OCI-LY3 (cell line): ENCODE results near the gene TTC12.

Source experiments
- H2AFZ ChIP-seq: fragments of 200-600, 300-600 bp; shearing (Covaris generic); 2 replicates; pipeline ENCODE4 v1.6.0; 2014; ENCODE audit warnings: antibody characterized with exemption, low read depth, low read length
- H3K27ac ChIP-seq: fragments of 200-600, 300-600 bp; sonication (generic); 2 replicates; pipeline ENCODE4 v1.5.1; 2014; ENCODE audit warnings: mild to moderate bottlenecking, low read length, moderate library complexity, mixed read lengths
- H3K27me3 ChIP-seq: fragments of 200-600, 300-600 bp; sonication (generic); 2 replicates; pipeline ENCODE4 v1.6.1; 2014; ENCODE audit warnings: low read depth, low read length, mixed read lengths
- H3K36me3 ChIP-seq: fragments of 200-600, 300-600 bp; sonication (generic); replicated peaks from 2 replicates; pipeline ENCODE3; 2014; ENCODE audit warnings: low read depth, low read length, mixed read lengths
- H3K4me1 ChIP-seq: fragments of 300-600, 200-600 bp; sonication (generic); 2 replicates; pipeline ENCODE4 v1.6.1; 2014; ENCODE audit warnings: low read length, mixed read lengths
- H3K4me2 ChIP-seq: fragments of 200-600, 300-600 bp; sonication (generic); 2 replicates; pipeline ENCODE4 v1.6.1; 2014; ENCODE audit warnings: low read length, mixed read lengths
- H3K4me3 ChIP-seq: fragments of 300-600, 200-600 bp; sonication (generic); 2 replicates; pipeline ENCODE4 v1.5.1; 2014; ENCODE audit warnings: antibody characterized with exemption, mild to moderate bottlenecking, low read length, moderate library complexity
- H3K79me2 ChIP-seq: fragments of 300-600, 200-600 bp; shearing (Covaris generic); 2 replicates; pipeline ENCODE4 v1.6.1; 2014; ENCODE audit warnings: mild to moderate bottlenecking, low read length, mixed read lengths
- H3K9ac ChIP-seq: fragments of 300-600, 200-600 bp; shearing (Covaris generic); 2 replicates; pipeline ENCODE4 v1.6.0; 2014; ENCODE audit warnings: mild to moderate bottlenecking, low read length, moderate library complexity
- H3K9me3 ChIP-seq: fragments of 200-600, 300-600 bp; shearing (Covaris generic); 2 replicates; pipeline ENCODE4 v1.6.1; 2014; ENCODE audit warnings: low read length, mixed read lengths; ENCODE audit not compliant: insufficient read depth
- H4K20me1 ChIP-seq: fragments of 200-600, 300-600 bp; sonication (generic); 2 replicates; pipeline ENCODE4 v1.6.1; 2016; ENCODE audit warnings: low read length, mixed read lengths; ENCODE audit not compliant: insufficient read depth
- CTCF ChIP-seq: fragments of 200-600, 300-600 bp; sonication (generic); IDR thresholded peaks from 2 replicates; pipeline ENCODE4 v1.5.1; 2014; ENCODE audit warnings: antibody characterized with exemption, low read length, low read depth
- EZH2phosphoT487 ChIP-seq: fragments of 200-600 bp; shearing (Covaris generic); IDR thresholded peaks from 2 replicates; pipeline ENCODE4 v1.6.1; 2018; ENCODE audit warnings: antibody characterized with exemption, mixed run types, low read depth

TTC12 gene

GRCh38 chr11:113275602-113276001 is 38.8 kb upstream of the TTC12 start:
- H3K9ac ChIP-seq = no peak overlapping the region
- H3K36me3 ChIP-seq = no peaks in the 10 kb centered on the region
- no peak overlapping the region for H3K4me2 ChIP-seq
- TF ChIP-seq CTCF (no peak), EZH2phosphoT487 (no peak)
- H3K4me3 ChIP-seq = no peak overlapping the region
- H3K27ac ChIP-seq = no peak overlapping the region
- H3K79me2 ChIP-seq = no peaks in the 10 kb centered on the region
- H3K4me1 ChIP-seq = no peaks in the 10 kb centered on the region
- H3K27me3 ChIP-seq = 0 out of 2 replicates have a peak, but pooled peaks cover 9% of the 10 kb centered on the region
- no peaks in the 10 kb centered on the region for H4K20me1 ChIP-seq
- H2AFZ ChIP-seq = no peak overlapping the region
- H3K9me3 ChIP-seq = no peaks in the 10 kb centered on the region

- Histone ChIP-seq H3K9ac (no peak overlapping the region), H4K20me1 (no peaks in the 10 kb centered on the region), H3K27me3 (peaks cover 16% of the 10 kb centered on the region; the same call in 1 of the 2 replicates), H3K4me2 (no peak overlapping the region), H3K27ac (no peak overlapping the region), H3K9me3 (no peaks in the 10 kb centered on the region), H3K36me3 (no peaks in the 10 kb centered on the region), H2AFZ (no peak overlapping the region), H3K4me1 (no peaks in the 10 kb centered on the region), H3K4me3 (no peak overlapping the region), H3K79me2 (no peaks in the 10 kb centered on the region)
- TF ChIP-seq CTCF = no peak
- TF ChIP-seq EZH2phosphoT487 = no peak
These were observed 37.9 kb upstream of the TTC12 start for GRCh38 chr11:113276466-113276865.

- Histone ChIP-seq H3K27ac (no peak overlapping the region), H3K9me3 (no peaks in the 10 kb centered on the region), H4K20me1 (no peaks in the 10 kb centered on the region), H3K79me2 (no peaks in the 10 kb centered on the region), H3K27me3 (peaks cover 21% of the 10 kb centered on the region), H3K36me3 (no peaks in the 10 kb centered on the region), H3K4me1 (no peaks in the 10 kb centered on the region), H2AFZ (no peak overlapping the region), H3K4me3 (no peak overlapping the region), H3K4me2 (no peak overlapping the region), H3K9ac (no peak overlapping the region)
- TF ChIP-seq CTCF (no peak), EZH2phosphoT487 (no peak)
These were observed 36.5 kb upstream of the TTC12 start for GRCh38 chr11:113277907-113278306.

- Histone ChIP-seq H3K4me3 (no peak overlapping the region), H3K36me3 (no peaks in the 10 kb centered on the region), H2AFZ (no peak overlapping the region), H3K9ac (no peak overlapping the region), H3K4me2 (no peak overlapping the region), H3K27ac (no peak overlapping the region), H3K4me1 (no peaks in the 10 kb centered on the region), H3K9me3 (no peaks in the 10 kb centered on the region), H3K27me3 (peaks cover 27% of the 10 kb centered on the region), H3K79me2 (no peaks in the 10 kb centered on the region), H4K20me1 (no peaks in the 10 kb centered on the region)
- no peak for TF ChIP-seq CTCF
- TF ChIP-seq EZH2phosphoT487 = no peak
These were observed 35.9 kb upstream of the TTC12 start for GRCh38 chr11:113278481-113278880.
